ENCODE results near the gene MIF4GD.

MIF4GD gene

GRCh38 chr17:75231741-75232464 is 39.1 kb downstream of the MIF4GD start:
- DNase-seq: no peak

- DNase-seq: no peak
Observed at GRCh38 chr17:75231071-75231470, 40.0 kb downstream of the MIF4GD start.

GRCh38 chr17:75228847-75229246 is 42.2 kb downstream of the MIF4GD start:
- DNase-seq: no peak

- no peak for DNase-seq
Observed at GRCh38 chr17:75228305-75228704, 42.7 kb downstream of the MIF4GD start.

- DNase-seq: no peak
Observed at GRCh38 chr17:75227729-75228128, 43.3 kb downstream of the MIF4GD start.

GRCh38 chr17:75225016-75225415 is 46.0 kb downstream of the MIF4GD start:
- no peak for DNase-seq

- DNase-seq: no peak
Observed at GRCh38 chr17:75219815-75220214, 51.2 kb downstream of the MIF4GD start.

- DNase-seq: no peak
Observed at GRCh38 chr17:75218131-75218530, 52.9 kb downstream of the MIF4GD start.
